GM13977 (cell line): ENCODE measurements around the gene CYTH1.
A peak's percentile ranks its signal among the peaks of the same experiment; 100 is the strongest.

Experiments
- DNase-seq: peaks from one replicate; pipeline ENCODE4 v3.0.0; 2012; ENCODE audit warnings: low spot score
- CTCF ChIP-seq: IDR thresholded peaks from 2 replicates; pipeline ENCODE4 v1.5.1; 2012; ENCODE audit warnings: mild to moderate bottlenecking, control low read depth; ENCODE audit not compliant: insufficient read depth; ENCODE audit errors: extremely low read depth, missing control alignments
- in situ Hi-C: fragments of 300-500 bp; cut with MboI; formaldehyde crosslinking; loops from one replicate; pipeline ENCODE4 v1.12.0; 2022; ENCODE audit warnings: low sequenced_read_pairs, low pct_unique_long_range_greater_than_20kb, mixed read lengths, inconsistent platforms; ENCODE audit not compliant: unreplicated experiment

Gene CYTH1

GRCh38 chr17:78709119-78709681 is 72.9 kb downstream of the CYTH1 start:
- in situ Hi-C loops = no loop called here
- TF ChIP-seq CTCF = no peak
- DNase-seq = peak; percentile 54

GRCh38 chr17:78708510-78708973 is 73.5 kb downstream of the CYTH1 start:
- in situ Hi-C loops = no loop called here
- DNase-seq = peak; percentile 48
- peak; percentile 77 for TF ChIP-seq CTCF

GRCh38 chr17:78707923-78708322 is 74.2 kb downstream of the CYTH1 start:
- no peak for DNase-seq
- in situ Hi-C loops = no loop called here
- no peak for TF ChIP-seq CTCF

- DNase-seq = no peak
- TF ChIP-seq CTCF = no peak
- in situ Hi-C loops = no loop called here
Measured at GRCh38 chr17:78707016-78707415, 75.1 kb downstream of the CYTH1 start.

GRCh38 chr17:78706271-78706915 is 75.7 kb downstream of the CYTH1 start:
- TF ChIP-seq CTCF = no peak
- DNase-seq = peak; percentile 78
- in situ Hi-C loops = no loop called here

GRCh38 chr17:78705071-78705470 is 77.0 kb downstream of the CYTH1 start:
- in situ Hi-C loops = no loop called here
- TF ChIP-seq CTCF = no peak
- no peak for DNase-seq

- DNase-seq = no peak
- in situ Hi-C loops = no loop called here
- no peak for TF ChIP-seq CTCF
Measured at GRCh38 chr17:78704594-78704993, 77.5 kb downstream of the CYTH1 start.
